Cardiac muscle cell (in vitro differentiated cells and primary cell): ENCODE results near the gene EME2. TPM values are rescaled to one million over a fixed set of nuclear protein-coding genes. Genes with fewer than 3 reads are reported as not detected.

Experiments
- DNase-seq, 2 donors: peaks; one replicate each; pipeline versions ENCODE4 v3.0.0 to v3.0.0-alpha.2; 2010 to 2017; ENCODE audit warnings: low read depth in 1 of 2, low spot score in 1 of 2
- H3K27ac ChIP-seq: fragments of 200-600 bp; sonication (generic); 2 replicates; pipeline ENCODE4 v1.5.1; 2016
- H3K27me3 ChIP-seq: fragments of 200-600 bp; sonication (generic); 2 replicates; pipeline ENCODE4 v1.6.0; 2016; ENCODE audit warnings: control low read depth
- H3K36me3 ChIP-seq: fragments of 200-600 bp; sonication (generic); 2 replicates; pipeline ENCODE4 v1.5.1; 2016; ENCODE audit warnings: control low read depth
- H3K4me1 ChIP-seq: fragments of 200-600 bp; sonication (generic); 2 replicates; pipeline ENCODE4 v1.8.1; 2017; ENCODE audit warnings: low read depth, mild to moderate bottlenecking, mixed run types
- H3K4me3 ChIP-seq: fragments of 200-600 bp; sonication (generic); 2 replicates; pipeline ENCODE4 v1.5.1; 2016; ENCODE audit warnings: mild to moderate bottlenecking
- H3K9me3 ChIP-seq: fragments of 200-600 bp; sonication (generic); 2 replicates; pipeline ENCODE4 v1.5.1; 2017; ENCODE audit warnings: low read depth, mild to moderate bottlenecking, control low read depth
- CTCF ChIP-seq: IDR thresholded peaks from 2 replicates; pipeline ENCODE4 v1.5.1; 2012; ENCODE audit warnings: low read depth, mild to moderate bottlenecking, low read length
- polyA plus RNA-seq: library from polyadenylated mRNA; unstranded; fragments of >200 nt; fragmentation: Nextera tagmentation; extraction: Ambion mirVana; gene quantifications from 2 replicates; pipeline ENCODE4 v1.2.1, GENCODE V29; 2016
- total RNA-seq: library from RNA; depleted of rRNA; stranded (reverse); fragments of >200 nt; gene quantifications from 2 replicates; pipeline ENCODE4 v1.2.3, GENCODE V29; 2016

EME2 gene
- total and polyA plus RNA-seq, 2 experiments from 2014 or later, result 18.7 to 19.3 TPM

GRCh38 chr16:1761751-1762150 lies 10.9 kb upstream of the EME2 start:
- no peaks in the 10 kb centered on the region for H3K27me3 ChIP-seq
- H3K27ac ChIP-seq, result no peak overlapping the region
- peaks cover 28% of the 10 kb centered on the region for H3K36me3 ChIP-seq
- DNase-seq, result no peak
- TF ChIP-seq CTCF, result no peak
- no peak overlapping the region for H3K4me3 ChIP-seq
- no peaks in the 10 kb centered on the region for H3K9me3 ChIP-seq
- H3K4me1 ChIP-seq, result no peaks in the 10 kb centered on the region

GRCh38 chr16:1762196-1762878 lies 10.3 kb upstream of the EME2 start:
- H3K4me1 ChIP-seq, result no peaks in the 10 kb centered on the region
- no peak overlapping the region for H3K27ac ChIP-seq
- H3K9me3 ChIP-seq, result no peaks in the 10 kb centered on the region
- TF ChIP-seq CTCF, result no peak
- no peak overlapping the region for H3K4me3 ChIP-seq
- no peaks in the 10 kb centered on the region for H3K27me3 ChIP-seq
- DNase-seq, result no peak
- peaks cover 32% of the 10 kb centered on the region for H3K36me3 ChIP-seq

GRCh38 chr16:1762879-1763520 lies 9.6 kb upstream of the EME2 start:
- no peak for DNase-seq
- Histone ChIP-seq H3K4me1 (no peaks in the 10 kb centered on the region), H3K9me3 (no peaks in the 10 kb centered on the region), H3K27ac (no peak overlapping the region), H3K27me3 (no peaks in the 10 kb centered on the region), H3K36me3 (peaks cover 37% of the 10 kb centered on the region), H3K4me3 (no peak overlapping the region)
- TF ChIP-seq CTCF, result no peak

- H3K36me3 ChIP-seq, result peaks cover 34% of the 10 kb centered on the region
These were observed 8.8 kb upstream of the EME2 start for GRCh38 chr16:1763521-1764511.

More at GRCh38 chr16:1763521-1764511, 8.8 kb upstream of the EME2 start:
- no peaks in the 10 kb centered on the region for H3K4me1 ChIP-seq
- H3K9me3 ChIP-seq, result no peaks in the 10 kb centered on the region
- no peak overlapping the region for H3K4me3 ChIP-seq
- H3K27ac ChIP-seq, result no peak overlapping the region
- no peaks in the 10 kb centered on the region for H3K27me3 ChIP-seq
- peak; percentile 41 to 60 for DNase-seq
- peak; percentile 38 for TF ChIP-seq CTCF
